ENCODE results near the gene TEX54.

GRCh38 chr11:62811659-62812058 is 21.0 kb downstream of the TEX54 start:
- no peak for TF ChIP-seq MAX (IDR thresholded peaks at IDR 0.05)
- TF ChIP-seq CTCF (IDR thresholded peaks at IDR 0.05; ENCODE audit: low read depth, low read length, missing input control), result no peak
- no peak for TF ChIP-seq EGR1 (IDR thresholded peaks at IDR 0.05; ENCODE audit: low read depth in 2 of 2)
- no peak for TF ChIP-seq YY1 (IDR thresholded peaks at IDR 0.05)
